IMR-90 (cell line): ENCODE results near the gene TMEM17. TPM values are rescaled to one million over a fixed set of nuclear protein-coding genes. Genes with fewer than 3 reads are reported as not detected.

ENCODE experiments used
- ATAC-seq: fragments of 200-7000 bp; cut with Tn5 transposase; 2 replicates; pipeline ENCODE4 v1.9.1; 2020; ENCODE audit warnings: low read depth, mild to moderate bottlenecking, moderate library complexity
- BruUV-seq: library from RNA; stranded (reverse); fragments of 400-500 nt; replicated peaks from 2 replicates; lab custom pipeline; 2021; lab: Mats Ljungman, UMichigan
- CTCF ChIA-PET: fragments of 300-600 bp; formaldehyde crosslinking; extraction: SDS; loops from one replicate; lab custom pipeline; 2021; ENCODE audit warnings: antibody characterized with exemption; lab: Yijun Ruan, JAX
- POLR2A ChIA-PET: fragments of 300-600 bp; sonication (Branson Sonifier 250); formaldehyde crosslinking; loops from one replicate; lab custom pipeline; 2022; ENCODE audit warnings: antibody characterized with exemption; ENCODE audit not compliant: unreplicated experiment; lab: Charles Lee
- DNase-seq: peaks from one replicate; pipeline ENCODE4 v3.0.0; 2013
- H2AFZ ChIP-seq: replicated peaks from 2 replicates; pipeline ENCODE3; 2013; ENCODE audit warnings: low read length, mild to moderate bottlenecking; ENCODE audit not compliant: poor library complexity
- H2AK5ac ChIP-seq: 2 replicates; pipeline ENCODE4 v1.6.1; 2013; ENCODE audit warnings: low read depth, low read length, inconsistent platforms
- H2AK9ac ChIP-seq: replicated peaks from 2 replicates; pipeline ENCODE3; 2013; ENCODE audit warnings: mild to moderate bottlenecking, low read depth, low read length, moderate library complexity; ENCODE audit not compliant: poor library complexity
- H2BK120ac ChIP-seq: 2 replicates; pipeline ENCODE4 v1.6.1; 2013; ENCODE audit warnings: low read depth, low read length, inconsistent platforms
- H2BK15ac ChIP-seq: 3 replicates; pipeline ENCODE4 v1.6.1; 2013; ENCODE audit warnings: low read depth, low read length, inconsistent platforms
- H2BK20ac ChIP-seq: 2 replicates; pipeline ENCODE4 v1.6.1; 2013; ENCODE audit warnings: low read depth, mild to moderate bottlenecking, inconsistent platforms, low read length, moderate library complexity
- H2BK5ac ChIP-seq: 2 replicates; pipeline ENCODE4 v1.6.1; 2013; ENCODE audit warnings: mild to moderate bottlenecking, low read depth, low read length, inconsistent platforms; ENCODE audit not compliant: poor library complexity, severe bottlenecking
- H3K14ac ChIP-seq: replicated peaks from 2 replicates; pipeline ENCODE4 v1.6.1; 2013; ENCODE audit warnings: low read depth, low read length, inconsistent platforms
- H3K18ac ChIP-seq: 2 replicates; pipeline ENCODE4 v1.6.1; 2013; ENCODE audit warnings: low read depth, low read length, control low read depth
- H3K23ac ChIP-seq: 2 replicates; pipeline ENCODE4 v1.6.1; 2013; ENCODE audit warnings: low read depth, low read length, inconsistent platforms
- H3K27ac ChIP-seq: 2 replicates; pipeline ENCODE4 v1.5.1; 2013; ENCODE audit warnings: mild to moderate bottlenecking, control low read depth, low read length; ENCODE audit not compliant: insufficient read depth
- H3K27me3 ChIP-seq: 2 replicates; pipeline ENCODE4 v1.6.1; 2013; ENCODE audit warnings: low read length; ENCODE audit not compliant: control insufficient read depth, insufficient read depth
- H3K36me3 ChIP-seq: 2 replicates; pipeline ENCODE4 v1.6.1; 2013; ENCODE audit warnings: low read length, mixed read lengths; ENCODE audit not compliant: control insufficient read depth, insufficient read depth
- H3K4ac ChIP-seq: 2 replicates; pipeline ENCODE4 v1.6.1; 2013; ENCODE audit warnings: low read depth, low read length, inconsistent platforms
- H3K4me1 ChIP-seq: 2 replicates; pipeline ENCODE4 v1.6.1; 2013; ENCODE audit warnings: low read length, mixed read lengths; ENCODE audit not compliant: control insufficient read depth, insufficient read depth
- H3K4me2 ChIP-seq: 2 replicates; pipeline ENCODE4 v1.6.1; 2013; ENCODE audit warnings: low read depth, mild to moderate bottlenecking, control low read depth, low read length, moderate library complexity
- H3K4me3 ChIP-seq: 2 replicates; pipeline ENCODE4 v1.5.1; 2013; ENCODE audit warnings: low read depth, mild to moderate bottlenecking, control low read depth, low read length, moderate library complexity; ENCODE audit not compliant: insufficient read depth
- H3K56ac ChIP-seq: 2 replicates; pipeline ENCODE4 v1.6.1; 2013; ENCODE audit warnings: low read length, inconsistent platforms; ENCODE audit not compliant: insufficient read depth; ENCODE audit errors: extremely low read depth
- H3K79me1 ChIP-seq, 2 experiments: 2 replicates each; pipeline ENCODE4 v1.6.1; 2013; ENCODE audit warnings: low read length in 2 of 2, inconsistent platforms in 1 of 2, low read depth in 1 of 2
- H3K9ac ChIP-seq: 2 replicates; pipeline ENCODE4 v1.6.1; 2013; ENCODE audit warnings: low read depth, low read length, control low read depth
- H3K9me1 ChIP-seq: 2 replicates; pipeline ENCODE4 v1.6.1; 2013; ENCODE audit warnings: low read length, inconsistent platforms; ENCODE audit not compliant: insufficient read depth
- H3K9me3 ChIP-seq: 2 replicates; pipeline ENCODE4 v1.6.1; 2013; ENCODE audit warnings: low read length; ENCODE audit not compliant: control insufficient read depth, insufficient read depth
- H4K20me1 ChIP-seq: 2 replicates; pipeline ENCODE4 v1.6.1; 2013; ENCODE audit warnings: low read length, inconsistent platforms; ENCODE audit not compliant: insufficient read depth
- H4K5ac ChIP-seq: 2 replicates; pipeline ENCODE4 v1.6.1; 2013; ENCODE audit warnings: mild to moderate bottlenecking, low read depth, low read length, control low read depth
- H4K8ac ChIP-seq, 2 experiments: 2 replicates each; pipeline ENCODE4 v1.6.1; 2013; ENCODE audit warnings: low read depth in 2 of 2, low read length in 2 of 2, control low read depth in 1 of 2, inconsistent platforms in 1 of 2
- H4K91ac ChIP-seq: 2 replicates; pipeline ENCODE4 v1.6.1; 2013; ENCODE audit warnings: low read depth, low read length, inconsistent platforms; ENCODE audit not compliant: insufficient read depth
- POLR2A ChIP-seq: IDR thresholded peaks from 2 replicates; pipeline ENCODE4 v1.6.1; 2012; ENCODE audit warnings: mild to moderate bottlenecking, low read depth, low read length
- RAD21 ChIP-seq: IDR thresholded peaks from 2 replicates; pipeline ENCODE4 v1.6.1; 2012; ENCODE audit warnings: low read length, improper control_type of control experiment
- SMC3 ChIP-seq: fragments of 150-350 bp; IDR thresholded peaks from 2 replicates; pipeline ENCODE4 v1.6.1; 2016; ENCODE audit warnings: low read depth, mild to moderate bottlenecking, antibody characterized with exemption, low read length, moderate library complexity
- WGBS, 2 experiments: methylation state at CpG; one replicate each; pipeline versions ENCODE4 v1.1.5 to v1.1.7; 2013; ENCODE audit warnings: missing lambda C conversion rate in 2 of 2; ENCODE audit not compliant: insufficient read length in 1 of 2; ENCODE audit errors: extremely low coverage in 2 of 2; 5-methylcytosine and 5-hydroxymethylcytosine counted together
- dilution Hi-C: fragments of 300-500 bp; cut with HindIII; formaldehyde crosslinking; loops from one replicate; pipeline ENCODE4 v1.14.3; 2018; ENCODE audit warnings: low sequenced_read_pairs; ENCODE audit not compliant: unreplicated experiment
- in situ Hi-C: fragments of 300-500 bp; cut with MboI; formaldehyde crosslinking; loops from 3 replicates; pipeline ENCODE4 v1.14.3; 2019; ENCODE audit warnings: low sequenced_read_pairs, inconsistent platforms, mixed read lengths
- intact Hi-C: fragments of 100-400 bp; cut with micrococcal nuclease; formaldehyde crosslinking; loops from 2 replicates; pipeline ENCODE4 v1.10.0; 2022
- polyA plus RNA-seq, 3 experiments: library from polyadenylated mRNA; depleted of rRNA; stranded (reverse); fragments of >200 nt; gene quantifications; 2 replicates each; pipeline ENCODE4 v1.2.3, GENCODE V29; 2012; ENCODE audit warnings: low replicate concordance in 1 of 3
- total RNA-seq: library from RNA; depleted of rRNA; stranded (reverse); fragments of >200 nt; gene quantifications from 2 replicates; pipeline ENCODE4 v1.2.3, GENCODE V29; 2012

Gene TMEM17
- total and polyA plus RNA-seq, 2 of the 4 experiments (the other 2 are of a cell fraction), result 1.3 to 1.8 TPM

DNA sequence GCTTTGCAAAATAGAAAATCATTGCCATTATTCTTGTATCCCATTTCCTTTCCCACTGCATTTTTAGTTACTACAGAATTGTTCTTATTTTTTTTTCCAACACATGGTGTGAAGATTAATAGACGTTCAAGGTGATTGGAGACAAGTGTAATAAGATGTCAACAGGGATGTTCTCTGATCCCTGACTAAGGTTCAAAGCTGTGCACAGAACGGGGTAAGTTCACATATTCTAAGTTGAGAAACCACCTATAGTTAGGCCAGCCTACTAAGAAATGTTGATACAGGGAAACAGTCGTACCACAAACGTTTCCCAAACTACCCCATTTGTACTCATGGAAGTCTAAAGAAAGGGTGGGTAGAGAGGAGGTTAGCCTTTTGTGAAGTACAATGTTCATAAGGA, 6.4 kb upstream of the TMEM17 start:
- Histone ChIP-seq H2BK5ac (no peak overlapping the region), H3K4ac (no peak overlapping the region), H3K14ac (no peak overlapping the region), H3K23ac (no peak overlapping the region), H4K91ac (no peak overlapping the region), H3K4me2 (no peak overlapping the region), H3K9me1 (no peaks in the 10 kb centered on the region), H2AFZ (no peak overlapping the region), H3K36me3 (no peaks in the 10 kb centered on the region), H3K4me1 (no peaks in the 10 kb centered on the region), H4K8ac (no peak overlapping the region), H3K9ac (no peak overlapping the region), H3K56ac (no peak overlapping the region), H2AK9ac (no peak overlapping the region), H2BK15ac (no peak overlapping the region), H3K9me3 (no peaks in the 10 kb centered on the region), H2AK5ac (no peak overlapping the region), H3K4me3 (no peak overlapping the region), H4K20me1 (no peaks in the 10 kb centered on the region), H3K27ac (no peak overlapping the region), H2BK120ac (no peak overlapping the region), H2BK20ac (no peak overlapping the region), H4K5ac (no peak overlapping the region), H3K18ac (no peak overlapping the region), H3K27me3 (no peaks in the 10 kb centered on the region), H3K79me1 (no peaks in the 10 kb centered on the region)
- DNase-seq (no peak), ATAC-seq (no peak)
- intact Hi-C loops, result no loop called here
- no CpG with 5 or more reads among the region's 4 CpGs for WGBS, 2 experiments
- dilution Hi-C loops, result no loop called here
- TF ChIP-seq SMC3, result no peak
- no peak for TF ChIP-seq POLR2A
- no peak for TF ChIP-seq RAD21
- CTCF ChIA-PET, result no interaction called here
- POLR2A ChIA-PET, result no interaction called here
- BruUV-seq, result no TSS peak
- in situ Hi-C loops, result no loop called here
